Measurements from ENCODE around the gene PPP1R15B.
A peak's percentile ranks its signal among the peaks of the same experiment; 100 is the strongest.

PPP1R15B gene

DNA sequence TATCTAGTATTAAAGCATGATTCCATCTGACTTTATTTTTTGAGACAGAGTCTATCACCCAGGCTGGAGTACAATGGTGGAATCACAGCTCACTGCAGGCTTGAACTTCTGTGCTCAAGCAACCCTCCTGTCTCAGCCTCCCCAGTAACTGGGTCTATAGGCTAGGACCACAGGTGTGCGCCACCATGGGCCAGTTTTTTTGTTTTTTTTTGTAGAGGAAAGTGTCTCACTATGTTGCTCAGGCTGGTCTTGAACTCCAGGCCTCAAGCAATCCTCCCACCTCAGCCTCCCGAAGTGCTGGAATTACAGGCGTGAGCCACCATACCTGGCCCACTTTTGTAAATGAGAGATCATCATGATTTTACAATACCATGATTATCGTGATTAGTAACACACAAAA, 9.2 kb downstream of the PPP1R15B start:
- H3K4me3 ChIP-seq (ENCODE audit: low read depth, low read length): no peak overlapping the region

- H3K4me3 ChIP-seq (ENCODE audit: low read depth, low read length): no peak overlapping the region
These were observed 9.9 kb downstream of the PPP1R15B start for GRCh38 chr1:204401730-204402129.

DNA sequence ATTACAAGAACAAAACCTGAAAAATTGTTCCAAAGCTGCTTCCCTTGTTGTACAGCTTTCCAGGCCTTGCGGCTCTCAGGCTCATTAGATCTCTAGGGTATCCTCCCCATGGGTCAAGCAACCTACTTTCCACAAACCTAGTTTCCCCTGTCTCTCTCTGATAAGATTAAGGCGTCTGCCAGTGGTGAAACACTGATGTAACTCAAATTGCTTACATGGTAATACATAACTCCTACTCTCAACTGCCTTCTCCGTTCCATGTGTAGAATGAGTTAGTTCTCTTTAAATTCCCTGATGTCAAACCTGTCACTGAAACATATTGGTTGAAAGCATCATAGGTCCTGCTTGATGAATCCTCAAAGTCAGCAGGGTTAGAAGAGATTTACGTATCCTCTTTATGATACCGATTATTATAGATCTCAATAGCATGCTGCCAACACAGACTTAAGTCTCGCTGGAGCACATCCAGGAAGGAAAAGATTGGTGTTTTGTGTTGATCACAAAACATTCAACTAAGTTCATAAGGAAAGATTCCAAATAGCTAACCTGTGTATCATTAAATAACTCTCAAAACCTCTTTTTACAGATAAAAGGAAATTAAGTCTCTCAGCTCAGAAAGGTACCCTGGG, 10.6 kb downstream of the PPP1R15B start:
- no peak overlapping the region for H3K4me3 ChIP-seq (ENCODE audit: low read depth, low read length)

- no peak overlapping the region for H3K4me3 ChIP-seq (ENCODE audit: low read depth, low read length)
These were observed 13.2 kb downstream of the PPP1R15B start for GRCh38 chr1:204398197-204399125.

- H3K4me3 ChIP-seq (ENCODE audit: low read depth, low read length): no peak overlapping the region
These were observed 15.5 kb downstream of the PPP1R15B start for GRCh38 chr1:204396015-204396583.

GRCh38 chr1:204391629-204392028, 20.0 kb downstream of the PPP1R15B start:
- H3K4me3 ChIP-seq (ENCODE audit: low read depth, low read length): no peak overlapping the region

GRCh38 chr1:204390751-204391466, 20.7 kb downstream of the PPP1R15B start:
- no peak overlapping the region for H3K4me3 ChIP-seq (ENCODE audit: low read depth, low read length)

DNA sequence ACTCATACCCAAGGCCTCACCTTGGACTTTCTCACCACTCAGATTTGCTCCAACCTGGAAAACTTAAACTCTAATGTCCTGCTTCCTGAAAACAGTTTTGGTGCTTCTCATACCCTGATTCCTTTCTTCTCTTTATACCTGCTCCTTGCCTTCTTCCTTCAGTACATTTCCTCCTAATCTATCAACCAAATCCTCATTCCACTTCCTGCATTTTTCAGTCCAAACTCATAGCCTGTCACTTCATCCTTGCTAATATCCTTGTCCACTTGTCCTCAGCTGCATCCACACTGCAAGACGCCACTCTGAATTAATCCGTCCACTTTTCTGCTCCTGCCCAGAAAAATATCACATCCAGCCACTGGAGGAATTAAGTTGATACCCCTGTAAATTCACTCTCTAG, 25.9 kb downstream of the PPP1R15B start:
- H3K4me3 ChIP-seq (ENCODE audit: low read depth, low read length): no peak overlapping the region

DNA sequence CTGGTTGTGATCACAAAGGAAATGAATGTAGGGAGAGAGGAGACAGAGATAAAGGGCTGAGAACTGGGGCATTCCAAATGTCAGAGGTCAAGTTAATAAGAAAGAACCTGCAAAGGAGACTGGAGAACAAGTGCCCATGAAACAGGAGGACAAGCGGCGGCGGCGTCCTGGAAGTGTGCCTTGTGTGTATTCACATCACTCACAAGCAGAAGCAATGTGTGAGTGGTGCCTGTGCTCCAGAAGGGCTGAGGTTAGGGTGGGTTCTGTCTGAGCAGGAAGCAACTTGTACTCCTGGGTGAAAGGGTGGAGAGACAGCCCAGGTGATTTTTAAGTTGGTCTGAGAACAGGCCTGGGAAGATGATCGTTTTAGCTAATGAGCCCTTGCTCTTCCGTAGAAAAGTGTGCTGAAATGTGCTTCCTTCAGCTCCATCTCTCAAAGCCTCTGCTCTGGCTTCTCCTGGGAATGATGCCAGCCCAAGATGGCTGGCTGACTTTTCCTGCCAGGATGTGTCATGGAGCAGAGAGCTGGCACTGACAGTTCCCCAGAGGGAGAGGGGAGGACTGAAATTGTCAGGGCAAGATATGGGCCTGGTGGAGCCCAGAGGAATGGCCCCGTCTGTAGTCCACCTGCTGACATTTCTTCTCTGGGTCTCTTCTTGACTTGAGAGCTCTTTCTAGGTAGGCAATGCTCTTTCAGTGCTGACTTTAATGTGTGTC, 26.8 kb downstream of the PPP1R15B start:
- no peak overlapping the region for H3K4me3 ChIP-seq (ENCODE audit: low read depth, low read length)

GRCh38 chr1:204383163-204383904, 28.3 kb downstream of the PPP1R15B start:
- H3K4me3 ChIP-seq (ENCODE audit: low read depth, low read length): no peak overlapping the region

DNA sequence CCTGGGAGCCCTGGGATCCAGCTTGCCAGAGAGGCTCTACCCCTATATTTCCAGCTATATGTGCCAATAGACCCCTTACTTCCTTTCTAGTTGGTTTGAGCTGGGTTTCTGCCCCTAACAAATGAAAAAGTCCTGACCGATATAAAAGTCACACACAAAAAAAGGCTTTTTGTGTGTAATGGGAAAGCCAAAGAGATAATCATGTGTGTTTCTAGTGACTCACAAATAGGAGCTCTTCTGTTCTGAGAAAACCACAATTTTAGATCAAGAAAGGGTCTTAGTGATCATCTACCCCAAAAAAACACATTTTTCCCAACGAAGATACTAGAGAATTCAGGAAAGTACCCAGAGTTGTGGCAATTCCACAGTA, 28.9 kb downstream of the PPP1R15B start:
- H3K4me3 ChIP-seq (ENCODE audit: low read depth, low read length): no peak overlapping the region

DNA sequence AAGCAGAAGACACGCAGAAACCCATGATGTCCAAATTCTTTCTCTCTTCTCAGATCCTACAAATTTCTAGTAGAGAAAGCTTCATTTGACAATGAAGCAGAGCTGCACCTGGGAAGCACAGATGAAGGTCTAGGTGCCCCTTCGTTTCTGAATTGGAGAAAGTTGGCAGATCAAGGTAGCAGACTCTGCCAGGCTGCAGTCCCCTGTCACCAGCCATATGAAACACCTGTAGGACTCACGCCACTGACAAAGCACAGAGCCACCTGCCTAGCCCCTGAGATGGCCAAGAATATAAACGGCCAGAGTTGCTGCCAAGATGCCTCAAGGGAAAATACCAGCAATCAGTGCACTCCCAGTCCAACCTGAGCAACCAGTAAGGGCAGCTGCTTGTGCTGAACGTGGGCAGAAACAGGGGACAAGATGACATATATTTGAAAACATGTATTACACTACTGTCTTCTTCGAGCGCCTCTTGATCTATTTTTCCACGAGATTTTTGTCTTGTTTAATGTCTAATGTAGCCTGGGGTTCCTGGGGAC, 31.3 kb downstream of the PPP1R15B start:
- no peak overlapping the region for H3K4me3 ChIP-seq (ENCODE audit: low read depth, low read length)

DNA sequence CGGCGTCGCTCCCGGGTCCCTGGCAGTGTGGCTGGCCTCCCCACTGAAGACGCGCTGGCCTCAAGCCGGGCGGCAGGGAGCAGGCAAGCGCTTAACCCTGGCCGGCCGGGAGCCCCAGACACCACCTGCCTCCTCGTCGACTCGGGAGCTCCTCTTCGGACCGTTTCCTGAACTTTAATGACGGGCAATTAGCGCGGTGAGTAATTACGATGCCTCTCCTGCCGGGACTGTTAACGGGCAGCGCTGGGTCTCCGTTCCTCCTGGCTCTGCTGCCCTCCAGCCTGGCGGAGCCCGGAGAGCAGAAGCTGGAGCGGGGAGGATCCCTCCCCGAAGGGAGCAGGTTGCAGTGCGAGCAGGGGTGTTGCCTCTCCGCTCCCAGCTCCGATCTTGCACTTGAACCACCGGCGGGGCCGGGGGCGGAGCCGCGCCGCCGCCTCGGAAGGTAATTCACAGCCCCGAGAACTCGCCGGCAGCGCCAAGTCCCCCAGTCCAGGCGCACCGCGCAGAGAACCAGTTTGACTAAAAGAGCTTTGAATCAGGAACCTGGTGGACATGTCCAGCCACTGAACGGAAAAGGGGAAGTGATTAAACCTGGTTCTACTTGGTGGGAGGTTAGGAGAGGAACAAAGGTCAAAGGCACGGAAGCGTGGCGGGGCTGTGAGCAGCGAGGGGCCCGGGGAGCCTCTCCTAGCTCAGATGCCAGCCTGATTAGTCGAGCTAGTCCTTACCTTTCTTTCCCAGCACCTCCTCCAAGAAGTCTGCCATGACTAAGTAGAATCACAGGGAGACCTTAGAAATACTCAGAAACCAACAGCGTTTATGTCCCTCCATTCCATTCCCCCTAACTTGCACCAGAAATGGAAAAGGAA, 33.6 kb downstream of the PPP1R15B start:
- H3K4me3 ChIP-seq (ENCODE audit: low read depth, low read length): peak overlapping the region; percentile 57

- peak overlapping the region; percentile 57 for H3K4me3 ChIP-seq (ENCODE audit: low read depth, low read length)
These were observed 34.5 kb downstream of the PPP1R15B start for GRCh38 chr1:204376919-204377799.

GRCh38 chr1:204376465-204376864, 35.2 kb downstream of the PPP1R15B start:
- H3K4me3 ChIP-seq (ENCODE audit: low read depth, low read length): no peak overlapping the region

GRCh38 chr1:204373911-204374310, 37.7 kb downstream of the PPP1R15B start:
- H3K4me3 ChIP-seq (ENCODE audit: low read depth, low read length): no peak overlapping the region

- H3K4me3 ChIP-seq (ENCODE audit: low read depth, low read length): no peak overlapping the region
These were observed 41.4 kb downstream of the PPP1R15B start for GRCh38 chr1:204370176-204370575.
